Neuronal stem cell (in vitro differentiated cells): ENCODE results near the gene CENPP.

Experiments
- DNase-seq: peaks from one replicate; pipeline ENCODE4 v3.0.0-alpha.2; 2013; ENCODE audit warnings: low spot score
- H2AFZ ChIP-seq: one replicate; pipeline ENCODE4 v1.6.1; 2013; ENCODE audit warnings: mild to moderate bottlenecking, low read length, inconsistent platforms
- H2AK5ac ChIP-seq: 2 replicates; pipeline ENCODE4 v1.6.1; 2013; ENCODE audit warnings: low read depth, mild to moderate bottlenecking, inconsistent platforms, low read length, moderate library complexity, mixed read lengths
- H2BK120ac ChIP-seq: 2 replicates; pipeline ENCODE4 v1.6.1; 2013; ENCODE audit warnings: low read depth, mild to moderate bottlenecking, inconsistent platforms, low read length, moderate library complexity, mixed read lengths
- H2BK12ac ChIP-seq: one replicate; pipeline ENCODE4 v1.6.1; 2013; ENCODE audit warnings: low read length, inconsistent platforms
- H2BK15ac ChIP-seq: 2 replicates; pipeline ENCODE4 v1.6.1; 2013; ENCODE audit warnings: mild to moderate bottlenecking, low read length, inconsistent platforms, mixed read lengths
- H2BK5ac ChIP-seq: one replicate; pipeline ENCODE4 v1.6.1; 2013; ENCODE audit warnings: inconsistent platforms, mild to moderate bottlenecking, low read length, moderate library complexity
- H3K14ac ChIP-seq: one replicate; pipeline ENCODE4 v1.6.1; 2013; ENCODE audit warnings: low read length, inconsistent platforms
- H3K18ac ChIP-seq: 2 replicates; pipeline ENCODE4 v1.6.1; 2013; ENCODE audit warnings: low read length, inconsistent platforms
- H3K23ac ChIP-seq: 2 replicates; pipeline ENCODE4 v1.6.1; 2013; ENCODE audit warnings: low read depth, mild to moderate bottlenecking, mixed read lengths, low read length, inconsistent platforms; ENCODE audit not compliant: poor library complexity
- H3K27ac ChIP-seq: replicated peaks from 3 replicates; pipeline ENCODE4 v1.5.1; 2013; ENCODE audit warnings: low read length, inconsistent platforms
- H3K27me3 ChIP-seq, 3 experiments: 2 replicates each; pipeline ENCODE4 v1.6.1; 2013; ENCODE audit warnings: low read length in 3 of 3, mild to moderate bottlenecking in 2 of 3, inconsistent platforms in 1 of 3, low read depth in 1 of 3, mixed read lengths in 1 of 3, moderate library complexity in 1 of 3; ENCODE audit not compliant: control insufficient read depth in 3 of 3, insufficient read depth in 3 of 3
- H3K36me3 ChIP-seq, 2 donors: replicated peaks in 1 of 2; 2 replicates each; pipeline ENCODE4 v1.6.1; 2013; ENCODE audit warnings: low read length in 2 of 2; ENCODE audit not compliant: control insufficient read depth in 2 of 2, insufficient read depth in 2 of 2
- H3K4ac ChIP-seq: 2 replicates; pipeline ENCODE4 v1.6.1; 2013; ENCODE audit warnings: inconsistent platforms, mild to moderate bottlenecking, low read length, moderate library complexity
- H3K4me1 ChIP-seq, 2 donors: 1 replicate in 1 of 2; 2 replicates in 1 of 2; pipeline ENCODE4 v1.6.1; 2013; ENCODE audit warnings: low read length in 2 of 2, low read depth in 1 of 2; ENCODE audit not compliant: control insufficient read depth in 2 of 2, insufficient read depth in 1 of 2
- H3K4me2 ChIP-seq: one replicate; pipeline ENCODE4 v1.6.1; 2013; ENCODE audit warnings: mild to moderate bottlenecking, low read length, inconsistent platforms; ENCODE audit not compliant: insufficient read depth, poor library complexity, severe bottlenecking
- H3K4me3 ChIP-seq, 2 donors: 2 replicates each; pipeline ENCODE4 v1.5.1; 2013; ENCODE audit warnings: low read length in 2 of 2, mild to moderate bottlenecking in 2 of 2, inconsistent platforms in 1 of 2, moderate library complexity in 1 of 2
- H3K79me1 ChIP-seq: one replicate; pipeline ENCODE4 v1.6.1; 2013; ENCODE audit warnings: low read depth, mild to moderate bottlenecking, inconsistent platforms, low read length, moderate library complexity
- H3K9ac ChIP-seq: one replicate; pipeline ENCODE4 v1.6.1; 2013; ENCODE audit warnings: mild to moderate bottlenecking, low read depth, low read length, inconsistent platforms; ENCODE audit not compliant: poor library complexity
- H3K9me3 ChIP-seq, 2 donors: replicated peaks in 1 of 2; 2 replicates each; pipeline versions ENCODE3 to v1.6.1; 2013; ENCODE audit warnings: low read length in 2 of 2, mild to moderate bottlenecking in 2 of 2, inconsistent platforms in 1 of 2, low read depth in 1 of 2, mixed read lengths in 1 of 2, moderate library complexity in 1 of 2; ENCODE audit not compliant: control insufficient read depth in 2 of 2, insufficient read depth in 1 of 2
- H4K8ac ChIP-seq: one replicate; pipeline ENCODE4 v1.6.1; 2013; ENCODE audit warnings: low read depth, mild to moderate bottlenecking, inconsistent platforms, low read length, moderate library complexity
- H4K91ac ChIP-seq: one replicate; pipeline ENCODE4 v1.6.1; 2013; ENCODE audit warnings: low read length, low read depth, mild to moderate bottlenecking, inconsistent platforms; ENCODE audit not compliant: poor library complexity
- WGBS, 2 donors: extraction: QIAGEN DNeasy Blood & Tissue Kit; methylation state at CpG; one replicate each; pipeline ENCODE4 v1.1.7; 2013; ENCODE audit warnings: missing lambda C conversion rate in 2 of 2, mixed read lengths in 1 of 2; ENCODE audit not compliant: insufficient read length in 2 of 2, insufficient replicate concordance in 1 of 2; ENCODE audit errors: extremely low coverage in 2 of 2; 5-methylcytosine and 5-hydroxymethylcytosine counted together

The CENPP gene

GRCh38 chr9:92517046-92517445 is 191.3 kb downstream of the CENPP start:
- no peaks in the 10 kb centered on the region for H3K27me3 ChIP-seq
- H3K27ac ChIP-seq = no peak overlapping the region
- H2BK120ac ChIP-seq = no peak overlapping the region
- DNase-seq = no peak
- no peak overlapping the region for H2BK5ac ChIP-seq
- WGBS, 2 donors = no CpG with 5 or more reads among the region's 3 CpGs
- no peak overlapping the region for H2BK12ac ChIP-seq
- no peaks in the 10 kb centered on the region for H3K79me1 ChIP-seq
- H3K14ac ChIP-seq = no peak overlapping the region
- H3K4me3 ChIP-seq = no peak overlapping the region
- H3K4me1 ChIP-seq = no peaks in the 10 kb centered on the region
- H3K4me2 ChIP-seq = no peak overlapping the region
- no peak overlapping the region for H2BK15ac ChIP-seq
- H3K23ac ChIP-seq = no peak overlapping the region
- H4K8ac ChIP-seq = no peak overlapping the region
- no peak overlapping the region for H3K18ac ChIP-seq
- H3K4ac ChIP-seq = no peak overlapping the region
- no peak overlapping the region for H3K9ac ChIP-seq
- no peak overlapping the region for H4K91ac ChIP-seq
- no peak overlapping the region for H2AFZ ChIP-seq
- no peaks in the 10 kb centered on the region for H3K36me3 ChIP-seq
- H3K9me3 ChIP-seq = no peaks in the 10 kb centered on the region
- no peak overlapping the region for H2AK5ac ChIP-seq

- no peak overlapping the region for H2BK12ac ChIP-seq
- no peak overlapping the region for H3K23ac ChIP-seq
- no peak overlapping the region for H3K18ac ChIP-seq
- H2AK5ac ChIP-seq = no peak overlapping the region
- H3K9me3 ChIP-seq = no peaks in the 10 kb centered on the region
- no CpG with 5 or more reads among the region's 4 CpGs for WGBS, 2 donors
- no peak overlapping the region for H2BK15ac ChIP-seq
- H2BK5ac ChIP-seq = no peak overlapping the region
- no peak for DNase-seq
- no peak overlapping the region for H3K4me3 ChIP-seq
- no peaks in the 10 kb centered on the region for H3K27me3 ChIP-seq
- no peak overlapping the region for H2BK120ac ChIP-seq
- H3K9ac ChIP-seq = no peak overlapping the region
- no peaks in the 10 kb centered on the region for H3K79me1 ChIP-seq
- no peak overlapping the region for H3K4ac ChIP-seq
- no peak overlapping the region for H4K91ac ChIP-seq
- no peak overlapping the region for H3K14ac ChIP-seq
- no peak overlapping the region for H4K8ac ChIP-seq
- H3K4me2 ChIP-seq = no peak overlapping the region
- H2AFZ ChIP-seq = no peak overlapping the region
- H3K27ac ChIP-seq = no peak overlapping the region
- no peaks in the 10 kb centered on the region for H3K36me3 ChIP-seq
- no peaks in the 10 kb centered on the region for H3K4me1 ChIP-seq
Observed at GRCh38 chr9:92518199-92518598, 192.4 kb downstream of the CENPP start.

GRCh38 chr9:92520837-92521236 is 195.1 kb downstream of the CENPP start:
- Histone ChIP-seq H4K91ac (no peak overlapping the region), H3K4me3 (no peak overlapping the region), H3K14ac (no peak overlapping the region), H2BK5ac (no peak overlapping the region), H3K27me3 (no peaks in the 10 kb centered on the region), H2AFZ (no peak overlapping the region), H3K79me1 (no peaks in the 10 kb centered on the region), H2BK120ac (no peak overlapping the region), H3K36me3 (no peaks in the 10 kb centered on the region), H3K4me2 (no peak overlapping the region), H2BK12ac (no peak overlapping the region), H3K23ac (no peak overlapping the region), H3K9ac (no peak overlapping the region), H3K4ac (no peak overlapping the region), H2BK15ac (no peak overlapping the region), H3K4me1 (no peaks in the 10 kb centered on the region), H3K18ac (no peak overlapping the region), H3K9me3 (no peaks in the 10 kb centered on the region), H3K27ac (no peak overlapping the region), H2AK5ac (no peak overlapping the region), H4K8ac (no peak overlapping the region)
- DNase-seq = no peak
- WGBS, 2 donors = no CpG with 5 or more reads among the region's 2 CpGs

- no peak overlapping the region for H3K23ac ChIP-seq
- H3K27ac ChIP-seq = no peak overlapping the region
- no peak overlapping the region for H2BK12ac ChIP-seq
- H2BK15ac ChIP-seq = no peak overlapping the region
- H3K9ac ChIP-seq = no peak overlapping the region
- H3K27me3 ChIP-seq = no peaks in the 10 kb centered on the region
- no peak overlapping the region for H4K8ac ChIP-seq
- H3K4me1 ChIP-seq = no peaks in the 10 kb centered on the region
- no peak overlapping the region for H3K18ac ChIP-seq
- no peaks in the 10 kb centered on the region for H3K36me3 ChIP-seq
- no peak overlapping the region for H3K4me3 ChIP-seq
- no peaks in the 10 kb centered on the region for H3K79me1 ChIP-seq
- H3K9me3 ChIP-seq = no peaks in the 10 kb centered on the region
- no peak overlapping the region for H3K4me2 ChIP-seq
- H2BK5ac ChIP-seq = no peak overlapping the region
- no peak overlapping the region for H2AK5ac ChIP-seq
- H3K4ac ChIP-seq = no peak overlapping the region
- no CpG with 5 or more reads among the region's 10 CpGs for WGBS, 2 donors
- no peak overlapping the region for H2BK120ac ChIP-seq
- no peak overlapping the region for H2AFZ ChIP-seq
- H3K14ac ChIP-seq = no peak overlapping the region
- H4K91ac ChIP-seq = no peak overlapping the region
- DNase-seq = no peak
Observed at GRCh38 chr9:92522983-92523970, 197.5 kb downstream of the CENPP start.
